A172 (cell line): ENCODE data around the gene KLHDC3. TPM values are rescaled to one million over a fixed set of nuclear protein-coding genes. Genes with fewer than 3 reads are reported as not detected.
A peak's percentile ranks its signal among the peaks of the same experiment; 100 is the strongest.
"Not testable (repeated sequence)": the region's sequence is repeated elsewhere in the genome, so short reads cannot be mapped to it uniquely, and the experiment has no call there.

ENCODE experiments used
- DNase-seq: peaks from one replicate; pipeline ENCODE4 v3.0.0-alpha.2; 2015; ENCODE audit warnings: low spot score
- total RNA-seq: library from RNA; depleted of rRNA; stranded (reverse); fragments of >200 nt; shearing (Covaris generic); gene quantifications from 2 replicates; pipeline ENCODE4 v1.2.3, GENCODE V29; 2014

The KLHDC3 gene
- total RNA-seq, 1 experiment from 2014 or later, result 75.3 TPM

GRCh38 chr6:43026365-43026764 lies 12.3 kb downstream of the KLHDC3 start:
- DNase-seq, result no peak

DNA sequence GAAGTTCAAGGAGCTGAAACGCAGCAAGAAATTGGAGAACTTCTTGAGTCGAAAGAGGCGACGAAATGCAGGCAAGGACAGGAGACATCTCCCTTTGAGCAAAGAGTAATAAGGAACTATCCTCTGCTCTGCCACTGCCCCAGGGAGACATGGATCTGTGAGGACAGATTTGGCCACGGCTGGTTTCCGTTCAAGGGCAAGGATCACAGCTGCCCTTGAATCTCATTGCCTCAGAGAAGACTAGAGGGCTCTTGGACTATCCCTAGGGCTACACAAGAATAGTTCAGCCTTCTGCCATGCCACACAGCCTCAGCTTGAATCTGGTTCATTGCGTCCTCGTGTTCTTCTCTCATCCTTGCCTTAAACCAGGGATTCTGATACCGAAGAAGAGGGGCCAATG lies 15.1 kb downstream of the KLHDC3 start:
- DNase-seq, result no peak

GRCh38 chr6:43032326-43032725 lies 18.3 kb downstream of the KLHDC3 start:
- no peak for DNase-seq

DNA sequence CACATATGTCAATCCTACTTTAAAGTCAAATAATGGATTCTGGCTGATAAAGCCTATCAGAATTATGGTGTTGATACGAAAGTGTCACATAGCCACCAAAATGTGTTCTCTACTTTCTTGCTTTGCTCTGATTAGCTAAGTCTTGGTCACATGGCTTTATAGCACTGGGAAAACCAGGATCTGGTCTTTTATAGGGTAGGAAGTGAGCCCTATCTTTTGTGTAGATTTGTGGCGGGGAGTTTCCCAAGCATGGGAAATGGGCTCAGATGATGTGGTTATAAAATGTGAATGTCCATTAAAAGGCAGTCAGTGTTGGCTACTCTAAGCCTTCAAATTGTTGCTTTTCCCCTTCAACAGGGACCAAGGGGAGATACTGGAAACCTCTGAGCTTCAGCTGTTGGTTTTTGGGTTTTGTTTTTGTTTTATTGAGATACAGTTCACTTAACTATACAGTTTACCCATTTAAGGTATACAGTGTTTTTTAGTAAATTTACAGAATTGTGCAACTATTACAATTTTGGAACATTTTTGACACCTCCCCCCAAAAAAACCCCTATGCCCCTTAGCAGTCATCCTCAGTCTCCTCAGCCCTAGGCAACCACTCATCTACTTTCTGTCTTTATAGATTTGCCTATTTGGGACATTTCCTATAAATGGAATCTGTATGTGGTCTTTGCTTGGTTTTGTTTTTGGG lies 19.6 kb downstream of the KLHDC3 start:
- DNase-seq, result no peak

DNA sequence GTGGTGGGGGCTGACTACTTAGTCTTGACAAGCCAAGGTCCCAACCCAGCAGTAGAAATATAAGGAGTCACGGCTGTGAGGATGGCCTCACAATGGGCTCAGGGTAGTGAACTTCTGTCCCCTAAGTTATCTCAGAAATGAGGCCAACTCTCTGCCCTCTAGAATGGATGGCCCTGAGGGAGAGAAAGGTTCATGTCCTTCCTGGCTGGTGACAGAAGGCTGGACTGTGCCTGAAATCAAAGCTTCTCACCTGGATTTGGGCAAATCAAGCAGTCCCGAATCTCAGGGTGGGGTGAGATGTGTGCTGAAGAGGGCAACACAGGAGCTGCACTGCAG lies 20.1 kb downstream of the KLHDC3 start:
- no peak for DNase-seq

DNA sequence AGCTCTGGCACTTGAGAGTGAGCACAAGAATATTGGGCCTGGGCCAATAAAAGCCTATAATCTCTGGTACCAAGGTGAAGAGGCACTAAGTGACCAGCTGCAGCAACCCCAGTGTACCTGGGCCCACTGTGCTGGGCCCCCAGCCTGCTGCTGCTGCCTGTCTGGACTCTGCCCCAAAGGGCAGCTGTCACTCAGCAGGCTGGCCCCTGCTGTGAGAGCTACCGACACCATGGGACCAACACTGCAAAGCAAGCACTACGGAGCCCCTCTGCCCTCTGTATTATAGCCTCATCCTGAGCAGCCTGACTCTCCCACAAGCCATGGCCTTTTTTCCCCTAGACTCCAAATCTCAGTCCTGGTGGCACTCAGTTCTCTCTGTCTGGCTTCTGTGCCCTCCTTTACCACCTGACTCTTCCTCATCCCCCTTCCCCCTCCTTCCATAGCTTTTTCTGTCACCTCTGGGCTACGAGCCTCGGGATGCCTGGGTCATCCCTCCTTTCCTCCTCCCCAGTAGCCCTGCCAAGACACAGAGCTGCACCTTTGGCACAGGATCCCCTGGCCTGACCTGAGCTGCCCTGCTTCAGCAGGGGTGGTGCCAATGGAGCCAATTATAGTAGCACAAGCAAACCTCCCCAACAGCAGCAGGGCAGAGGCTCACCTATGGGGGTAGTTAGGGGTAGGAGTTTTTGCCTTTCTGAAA lies 21.6 kb downstream of the KLHDC3 start:
- DNase-seq, result no peak

GRCh38 chr6:43036712-43037111 lies 22.7 kb downstream of the KLHDC3 start:
- no peak for DNase-seq

DNA sequence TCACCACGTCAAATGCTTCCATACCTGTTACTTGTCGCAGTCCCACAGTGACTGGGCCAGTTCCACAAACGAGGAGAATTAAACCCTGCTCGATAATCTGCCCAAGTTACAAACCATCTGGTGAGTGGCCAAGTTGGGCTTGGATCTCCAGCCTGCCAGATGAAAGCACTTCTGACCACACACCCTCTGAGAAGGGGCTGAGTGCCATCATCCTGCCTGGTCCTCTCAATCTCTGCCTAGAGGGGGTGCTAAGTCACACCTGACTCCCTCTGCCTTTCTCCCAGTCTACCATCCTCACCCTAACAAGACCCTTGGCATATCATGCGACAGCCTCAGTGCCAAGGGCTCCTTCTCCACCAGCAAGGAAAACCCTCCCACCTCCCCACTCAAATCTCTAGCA lies 23.1 kb downstream of the KLHDC3 start:
- DNase-seq, result no peak

DNA sequence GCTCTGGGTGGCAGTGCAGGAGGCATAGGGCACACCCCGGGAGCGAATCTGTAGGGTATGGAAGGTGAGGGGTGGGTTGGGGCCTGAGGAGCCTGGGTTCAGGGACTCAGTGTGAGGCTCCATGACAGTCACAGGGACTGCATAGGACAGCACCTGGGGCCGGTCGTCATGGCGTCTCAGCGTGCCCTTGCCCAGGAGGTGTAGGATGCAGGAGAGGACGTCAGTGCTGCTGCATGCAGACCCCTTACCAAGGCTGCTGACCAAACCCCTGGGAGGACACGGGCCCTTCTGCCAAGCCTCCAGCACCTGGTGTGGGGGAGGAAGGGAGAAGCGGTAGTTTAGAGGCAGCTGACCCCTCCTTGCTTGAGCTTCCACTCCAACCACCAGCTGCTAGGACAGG lies 23.7 kb downstream of the KLHDC3 start:
- DNase-seq, result no peak

DNA sequence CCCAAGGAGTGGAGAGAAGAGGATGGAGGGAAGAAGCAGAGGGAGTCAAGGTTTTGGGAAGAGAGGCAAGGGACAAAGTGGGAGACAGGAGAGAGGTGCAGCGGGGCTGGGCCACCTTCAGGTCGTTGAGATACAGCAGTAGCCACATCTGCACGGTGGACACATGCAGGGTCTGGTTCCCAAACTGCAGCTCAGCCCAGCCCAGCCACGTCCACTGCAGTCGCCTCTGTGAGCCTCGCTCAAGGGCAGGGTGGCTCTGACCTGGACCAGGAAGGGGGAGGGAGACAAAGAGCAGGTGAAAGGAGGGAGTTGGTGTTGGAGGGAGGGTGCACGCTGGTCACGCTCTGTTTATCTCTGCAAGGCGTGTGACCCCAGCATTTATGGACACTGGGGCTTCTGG lies 24.7 kb downstream of the KLHDC3 start:
- no peak for DNase-seq

- no peak for DNase-seq
Observed at GRCh38 chr6:43040542-43041257, 26.7 kb downstream of the KLHDC3 start.

- not testable (repeated sequence) for DNase-seq
Observed at GRCh38 chr6:43041475-43041874, 27.4 kb downstream of the KLHDC3 start.

GRCh38 chr6:43043310-43043709 lies 29.3 kb downstream of the KLHDC3 start:
- DNase-seq, result no peak

GRCh38 chr6:43045371-43045930 lies 31.4 kb downstream of the KLHDC3 start:
- no peak for DNase-seq

- DNase-seq, result no peak
Observed at GRCh38 chr6:43047998-43048397, 33.9 kb downstream of the KLHDC3 start.

DNA sequence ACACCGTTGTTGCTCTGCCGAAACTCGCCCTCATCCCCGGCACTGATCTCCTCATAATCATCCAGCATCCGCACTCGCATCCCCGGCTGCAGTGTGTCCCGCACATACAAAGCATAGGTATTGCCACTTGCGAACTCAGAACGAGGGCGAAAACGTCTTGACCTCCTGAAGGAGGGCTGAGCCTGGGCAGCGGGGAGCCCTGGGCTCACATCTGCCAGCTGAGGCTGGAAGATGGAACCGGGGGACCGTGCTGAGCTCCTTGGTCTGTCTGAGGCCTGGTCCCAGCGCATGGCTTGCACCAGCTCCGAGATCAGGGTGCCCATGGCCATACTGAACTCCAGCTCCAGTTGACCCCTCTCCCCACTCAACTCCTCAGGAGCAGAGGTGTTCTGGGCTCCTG lies 36.9 kb downstream of the KLHDC3 start:
- no peak for DNase-seq

- no peak for DNase-seq
Observed at GRCh38 chr6:43052225-43052841, 38.3 kb downstream of the KLHDC3 start.

GRCh38 chr6:43052842-43053544 lies 38.9 kb downstream of the KLHDC3 start:
- peak; percentile 13 for DNase-seq

- DNase-seq, result peak; percentile 94
Observed at GRCh38 chr6:43053545-43054205, 39.6 kb downstream of the KLHDC3 start, which contains the start of gene CUL7. TSS of gene CUL7 (minus strand) at chr6:43053851. CDS start at chr6:43052788, 1,063 bp downstream.

DNA sequence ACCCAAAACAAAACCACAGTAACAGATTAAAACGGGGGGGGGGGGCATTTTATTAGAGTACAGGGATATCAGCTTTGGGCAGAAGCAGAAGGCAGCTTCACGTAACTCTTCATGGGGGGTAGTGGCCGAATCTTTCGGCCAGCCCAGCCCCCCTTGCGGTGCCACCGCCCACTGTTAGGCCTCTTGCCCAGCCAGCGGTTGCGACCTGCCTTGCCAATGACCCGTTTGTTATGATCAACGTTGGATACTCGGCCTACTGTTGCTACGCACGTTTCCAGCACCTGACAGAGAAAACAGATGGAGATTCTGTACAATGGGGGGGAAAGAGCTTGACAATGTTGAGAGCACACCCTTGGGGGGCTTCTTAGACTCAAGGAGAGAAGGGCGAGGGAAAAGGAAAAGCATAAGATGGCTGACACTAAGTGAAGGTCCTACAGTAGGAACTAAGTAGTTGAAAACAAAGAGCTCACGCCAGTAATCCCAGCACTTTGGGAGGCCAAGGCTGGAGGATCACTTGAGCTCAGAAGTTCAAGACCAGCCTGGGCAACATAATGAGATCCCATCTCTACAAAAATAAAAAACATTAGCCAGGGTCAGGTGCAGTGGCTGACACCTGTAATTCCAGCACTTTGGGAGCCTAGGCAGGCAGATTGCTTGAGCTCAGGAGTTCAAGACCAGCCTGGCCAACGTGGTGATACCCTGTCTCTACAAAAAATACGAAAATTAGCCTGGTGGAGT lies 40.3 kb downstream of the KLHDC3 start:
- no peak for DNase-seq
